NT2/D1 (cell line): ENCODE data around the gene SKIC8.

Source experiments
- DNase-seq: peaks from one replicate; pipeline ENCODE4 v3.0.0-alpha.2; 2011; ENCODE audit warnings: low read depth, low spot score
- H3K27me3 ChIP-seq: 2 replicates; pipeline ENCODE4 v1.6.0; 2011; ENCODE audit warnings: mild to moderate bottlenecking; ENCODE audit not compliant: insufficient read length, insufficient read depth
- H3K36me3 ChIP-seq: 2 replicates; pipeline ENCODE4 v1.6.1; 2011; ENCODE audit warnings: mild to moderate bottlenecking, low read length, mixed read lengths; ENCODE audit not compliant: insufficient read depth, insufficient read length
- H3K4me1 ChIP-seq: 2 replicates; pipeline ENCODE4 v1.5.1; 2011; ENCODE audit not compliant: insufficient read depth, insufficient read length
- H3K4me3 ChIP-seq: 2 replicates; pipeline ENCODE4 v1.5.1; 2011; ENCODE audit warnings: low read depth; ENCODE audit not compliant: insufficient read length
- H3K9ac ChIP-seq: 2 replicates; pipeline ENCODE4 v1.6.0; 2011; ENCODE audit warnings: low read depth; ENCODE audit not compliant: insufficient read length
- H3K9me3 ChIP-seq: 2 replicates; pipeline ENCODE4 v1.5.1; 2011; ENCODE audit warnings: mild to moderate bottlenecking, low read length; ENCODE audit not compliant: insufficient read depth
- SUZ12 ChIP-seq: IDR thresholded peaks from 2 replicates; pipeline ENCODE4 v1.6.1; 2011; ENCODE audit not compliant: insufficient read length, insufficient read depth; ENCODE audit errors: extremely low read depth
- YY1 ChIP-seq: IDR thresholded peaks from 2 replicates; pipeline ENCODE4 v1.6.1; 2011; ENCODE audit not compliant: insufficient read length, insufficient read depth
- ZNF274 ChIP-seq: IDR thresholded peaks from 2 replicates; pipeline ENCODE4 v1.6.1; 2011; ENCODE audit warnings: mild to moderate bottlenecking, low read depth, low read length

The SKIC8 gene

DNA sequence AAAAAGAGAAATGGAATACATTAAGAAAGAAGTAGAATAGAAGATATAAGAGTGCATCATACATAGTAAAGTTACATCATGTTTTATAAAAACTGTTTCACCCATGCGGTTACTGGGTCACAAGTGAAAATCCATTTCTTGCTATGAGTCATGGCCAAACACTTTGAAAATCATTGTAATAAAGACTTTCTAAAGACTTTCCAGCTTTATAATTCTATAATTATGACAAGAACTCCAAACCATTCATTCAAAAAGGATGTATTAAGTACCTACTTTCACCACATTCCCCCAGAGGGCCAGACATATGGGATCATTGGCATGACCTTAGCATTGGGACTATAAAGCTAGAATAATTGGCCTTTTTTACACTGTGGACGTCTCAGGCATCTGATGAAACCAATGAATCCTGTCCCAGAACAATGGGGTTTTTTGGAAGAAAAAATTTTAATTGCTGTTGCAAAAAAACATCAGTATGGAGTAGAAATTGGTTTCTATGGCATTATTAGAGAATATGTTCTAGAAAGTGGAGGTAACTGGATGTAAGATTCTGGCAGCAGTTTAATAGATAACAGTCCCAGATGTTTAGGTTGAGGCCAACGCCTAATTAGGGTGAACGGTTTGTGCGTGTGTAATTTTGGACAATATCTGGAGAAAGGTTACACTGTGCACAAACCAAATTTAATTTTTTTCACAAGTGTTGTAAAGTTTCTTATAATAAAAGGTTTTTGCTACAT, 3.3 kb upstream of the SKIC8 start:
- no peak overlapping the region for H3K4me3 ChIP-seq
- no peak for TF ChIP-seq SUZ12
- TF ChIP-seq ZNF274: no peak
- TF ChIP-seq YY1: no peak
- H3K9me3 ChIP-seq: peaks cover 5% of the 10 kb centered on the region; the same call in 1 of the 2 replicates
- no peaks in the 10 kb centered on the region for H3K27me3 ChIP-seq
- no peaks in the 10 kb centered on the region for H3K36me3 ChIP-seq
- peaks cover 14% of the 10 kb centered on the region for H3K4me1 ChIP-seq
- DNase-seq: no peak
- H3K9ac ChIP-seq: no peak overlapping the region

DNA sequence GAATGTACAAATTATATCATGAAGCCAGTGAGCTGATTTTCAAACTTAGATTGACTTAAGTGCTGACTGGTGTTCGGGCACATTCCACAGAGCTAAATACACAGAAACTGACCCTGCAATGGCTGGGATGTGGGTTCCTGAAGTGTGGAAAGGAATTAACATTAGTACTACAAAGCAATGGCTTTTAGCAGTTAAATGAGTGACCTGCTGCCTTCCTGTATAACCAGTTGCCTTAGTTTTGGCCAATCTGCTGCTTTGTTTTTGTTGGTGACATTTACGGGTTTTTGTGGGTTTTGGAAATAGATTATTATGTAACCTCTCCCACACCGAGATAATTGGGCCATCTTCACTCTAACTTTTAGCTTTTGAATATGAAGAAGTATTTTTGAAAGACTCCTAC, 2.4 kb upstream of the SKIC8 start:
- DNase-seq: no peak
- Histone ChIP-seq H3K4me3 (no peak overlapping the region), H3K27me3 (no peaks in the 10 kb centered on the region), H3K9ac (no peak overlapping the region), H3K9me3 (peaks cover 5% of the 10 kb centered on the region; the same call in 1 of the 2 replicates), H3K4me1 (peaks cover 12% of the 10 kb centered on the region), H3K36me3 (no peaks in the 10 kb centered on the region)
- no peak for TF ChIP-seq SUZ12
- no peak for TF ChIP-seq YY1
- TF ChIP-seq ZNF274: no peak

DNA sequence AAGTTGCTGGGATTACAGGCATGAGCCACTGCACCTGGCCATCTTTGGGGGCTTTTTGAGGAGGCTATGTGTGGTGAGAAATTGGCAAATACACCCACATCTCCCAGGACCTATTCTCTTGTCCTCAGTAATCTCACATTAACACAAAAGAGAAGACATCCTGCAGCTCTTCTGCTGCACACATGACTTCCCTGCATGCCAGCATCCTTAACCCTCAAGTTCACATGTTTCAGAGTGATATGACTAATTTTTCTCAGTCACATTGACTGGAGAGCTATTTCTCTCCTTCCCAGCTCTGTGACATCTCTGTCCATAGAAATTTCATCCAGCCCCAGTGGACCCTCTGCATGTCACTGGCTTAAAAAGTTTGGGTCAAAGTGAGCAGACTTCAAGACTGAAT, 1.9 kb upstream of the SKIC8 start:
- DNase-seq: no peak
- Histone ChIP-seq H3K4me3 (no peak overlapping the region), H3K9ac (no peak overlapping the region), H3K36me3 (no peaks in the 10 kb centered on the region), H3K27me3 (no peaks in the 10 kb centered on the region), H3K9me3 (peaks cover 5% of the 10 kb centered on the region; the same call in 1 of the 2 replicates), H3K4me1 (peaks cover 8% of the 10 kb centered on the region)
- TF ChIP-seq YY1: no peak
- TF ChIP-seq SUZ12: no peak
- no peak for TF ChIP-seq ZNF274

DNA sequence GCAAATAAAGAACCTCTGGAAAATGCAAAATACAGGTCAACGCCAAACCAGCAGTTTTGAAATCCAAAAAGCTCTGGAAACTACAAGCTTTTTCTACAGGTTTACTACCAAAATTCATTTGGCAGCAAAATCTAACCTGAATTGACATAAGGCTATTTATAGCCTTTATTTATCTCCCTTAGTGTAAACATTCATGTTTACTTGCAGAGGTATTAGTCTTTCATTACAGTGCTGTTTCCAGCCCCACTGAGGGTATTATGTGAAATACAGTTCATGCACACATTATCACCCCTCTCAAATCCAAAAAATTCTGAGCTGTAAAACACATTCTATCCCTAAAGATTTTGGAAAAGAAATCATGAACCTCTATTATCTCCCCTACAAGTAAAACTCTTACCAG, 7.2 kb downstream of the SKIC8 start:
- H3K36me3 ChIP-seq: peaks cover 74% of the 10 kb centered on the region

DNA sequence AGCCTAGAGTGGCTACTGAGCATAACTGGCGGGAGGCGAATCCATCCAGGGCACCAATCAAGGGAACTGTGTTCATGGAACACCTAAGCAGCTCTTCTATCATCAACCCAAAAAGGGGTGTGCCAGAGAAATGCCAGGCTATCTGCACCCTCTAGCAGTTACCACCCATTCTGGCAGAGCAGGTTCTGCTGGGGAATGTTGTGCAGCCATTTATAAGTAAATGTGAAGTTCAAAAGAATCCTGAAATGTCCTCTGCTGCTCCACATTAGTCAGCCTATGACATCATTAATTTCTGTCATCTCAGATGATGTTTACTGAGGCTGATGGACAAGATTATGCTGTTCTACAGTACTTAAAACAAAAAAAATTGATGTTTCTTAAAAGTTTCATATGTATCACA, 7.7 kb downstream of the SKIC8 start:
- Histone ChIP-seq H3K4me1 (no peaks in the 10 kb centered on the region), H3K36me3 (peaks cover 80% of the 10 kb centered on the region), H3K9me3 (no peaks in the 10 kb centered on the region), H3K27me3 (no peaks in the 10 kb centered on the region), H3K9ac (no peak overlapping the region), H3K4me3 (no peak overlapping the region)
- no peak for DNase-seq
- TF ChIP-seq SUZ12 (no peak), YY1 (no peak), ZNF274 (no peak)

More for the DNA sequence above, 7.2 kb downstream of the SKIC8 start:
- TF ChIP-seq SUZ12 (no peak), YY1 (no peak), ZNF274 (no peak)
- H3K9ac ChIP-seq: no peak overlapping the region
- H3K9me3 ChIP-seq: no peaks in the 10 kb centered on the region
- no peak overlapping the region for H3K4me3 ChIP-seq
- no peak for DNase-seq
- H3K4me1 ChIP-seq: no peaks in the 10 kb centered on the region
- no peaks in the 10 kb centered on the region for H3K27me3 ChIP-seq

DNA sequence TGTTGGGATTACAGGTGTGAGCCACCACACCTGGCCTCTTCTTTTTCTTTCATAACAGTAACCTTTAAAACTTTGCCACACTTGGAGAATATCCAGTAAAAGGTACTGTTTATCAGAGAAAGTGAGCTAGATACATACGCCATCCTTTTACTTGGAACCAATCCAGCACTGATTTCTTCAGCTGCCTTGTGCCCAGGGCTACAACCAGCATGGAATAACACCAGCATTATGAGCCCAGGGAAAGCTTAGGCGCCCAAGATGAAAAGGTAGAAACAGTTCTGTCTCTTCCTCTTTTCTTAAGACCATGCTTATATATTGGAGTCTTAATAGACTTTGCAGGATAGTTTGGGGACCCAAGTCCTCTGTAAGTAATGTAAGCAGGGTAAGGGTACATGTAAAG, 8.4 kb downstream of the SKIC8 start:
- Histone ChIP-seq H3K27me3 (no peaks in the 10 kb centered on the region), H3K9me3 (no peaks in the 10 kb centered on the region), H3K9ac (no peak overlapping the region), H3K4me3 (no peak overlapping the region), H3K36me3 (peaks cover 86% of the 10 kb centered on the region), H3K4me1 (no peaks in the 10 kb centered on the region)
- DNase-seq: no peak
- TF ChIP-seq ZNF274: no peak
- no peak for TF ChIP-seq YY1
- no peak for TF ChIP-seq SUZ12

DNA sequence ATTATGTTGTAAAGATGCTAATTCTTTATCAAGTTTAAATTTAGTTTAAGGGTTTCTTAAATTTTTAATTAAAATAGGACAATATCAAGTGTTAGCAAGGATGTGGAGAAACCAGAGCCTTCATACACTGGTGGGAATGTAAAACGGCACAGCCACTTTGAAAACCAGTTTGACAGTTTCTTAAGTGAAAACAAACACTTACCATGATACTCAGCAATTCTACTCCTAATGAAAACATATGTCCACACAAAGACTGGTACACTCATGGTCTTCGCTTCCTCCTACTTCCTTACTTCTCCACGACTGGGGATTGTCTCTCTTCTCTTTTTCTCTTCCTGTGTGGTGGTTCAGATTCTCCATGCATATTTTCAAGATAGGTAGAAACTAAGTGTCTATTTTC, 9.2 kb downstream of the SKIC8 start:
- H3K27me3 ChIP-seq: no peaks in the 10 kb centered on the region
- peaks cover 89% of the 10 kb centered on the region for H3K36me3 ChIP-seq
- H3K4me3 ChIP-seq: no peak overlapping the region
- H3K9me3 ChIP-seq: no peaks in the 10 kb centered on the region
- DNase-seq: no peak
- TF ChIP-seq YY1: no peak
- no peaks in the 10 kb centered on the region for H3K4me1 ChIP-seq
- no peak overlapping the region for H3K9ac ChIP-seq

DNA sequence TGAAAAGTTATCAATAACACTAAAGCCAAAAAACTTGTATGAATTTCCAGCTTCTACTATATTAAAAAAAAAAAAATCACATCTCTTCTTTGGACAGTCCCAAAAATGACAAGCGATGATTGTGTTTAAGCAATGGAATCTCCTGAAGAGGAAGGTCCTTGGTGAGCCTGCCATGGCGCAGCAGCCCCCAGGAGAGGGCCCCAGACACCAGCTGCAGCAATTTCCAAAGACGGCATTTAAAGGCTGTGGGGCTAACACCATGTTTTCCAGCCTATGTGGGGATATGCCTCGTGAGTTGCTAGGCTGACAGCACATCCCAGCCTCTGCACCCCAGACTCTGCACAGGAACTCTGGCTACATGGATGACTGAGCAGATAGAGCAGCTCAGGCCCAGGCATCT, 14.7 kb downstream of the SKIC8 start:
- no peak for DNase-seq
- Histone ChIP-seq H3K9me3 (no peaks in the 10 kb centered on the region), H3K36me3 (peaks cover 90% of the 10 kb centered on the region), H3K9ac (no peak overlapping the region), H3K4me1 (no peaks in the 10 kb centered on the region), H3K4me3 (no peak overlapping the region), H3K27me3 (no peaks in the 10 kb centered on the region)
- TF ChIP-seq YY1 (no peak), SUZ12 (no peak), ZNF274 (no peak)
